H9 (cell line): ENCODE data around the gene NEUROD4. TPM values are rescaled to one million over a fixed set of nuclear protein-coding genes. Genes with fewer than 3 reads are reported as not detected.

Source experiments
- DNase-seq: peaks from one replicate; pipeline ENCODE4 v3.0.0-alpha.2; 2017
- H2AFZ ChIP-seq: one replicate; pipeline ENCODE4 v1.6.1; 2013; ENCODE audit warnings: mild to moderate bottlenecking, low read length, control low read depth, moderate library complexity
- H2AK5ac ChIP-seq: 2 replicates; pipeline ENCODE4 v1.6.1; 2013; ENCODE audit warnings: low read length, control low read depth, mixed read lengths; ENCODE audit not compliant: insufficient read length
- H2BK120ac ChIP-seq: one replicate; pipeline ENCODE4 v1.6.1; 2013; ENCODE audit warnings: low read depth, mild to moderate bottlenecking, low read length, control low read depth, inconsistent platforms; ENCODE audit not compliant: poor library complexity, severe bottlenecking
- H2BK12ac ChIP-seq: 2 replicates; pipeline ENCODE4 v1.6.1; 2013; ENCODE audit warnings: low read length, control low read depth, mixed read lengths, low read depth; ENCODE audit not compliant: insufficient read length
- H2BK15ac ChIP-seq: 2 replicates; pipeline ENCODE4 v1.6.1; 2013; ENCODE audit warnings: low read depth, low read length, control low read depth
- H2BK20ac ChIP-seq: one replicate; pipeline ENCODE4 v1.6.1; 2013; ENCODE audit warnings: low read depth, mild to moderate bottlenecking, low read length, control low read depth, inconsistent platforms; ENCODE audit not compliant: poor library complexity, severe bottlenecking
- H2BK5ac ChIP-seq: 2 replicates; pipeline ENCODE4 v1.6.1; 2013; ENCODE audit warnings: low read length, control low read depth, mixed read lengths; ENCODE audit not compliant: insufficient read length
- H3K14ac ChIP-seq: 2 replicates; pipeline ENCODE4 v1.6.1; 2013; ENCODE audit warnings: low read length, control low read depth; ENCODE audit not compliant: insufficient read depth
- H3K18ac ChIP-seq: 2 replicates; pipeline ENCODE4 v1.6.1; 2013; ENCODE audit warnings: low read depth, mild to moderate bottlenecking, mixed read lengths, low read length, control low read depth; ENCODE audit not compliant: insufficient read length
- H3K23ac ChIP-seq: 2 replicates; pipeline ENCODE4 v1.6.1; 2013; ENCODE audit warnings: low read length, control low read depth, mixed read lengths, low read depth; ENCODE audit not compliant: insufficient read length
- H3K23me2 ChIP-seq: 2 replicates; pipeline ENCODE4 v1.6.1; 2013; ENCODE audit warnings: low read depth, mild to moderate bottlenecking, mixed read lengths, low read length, control low read depth; ENCODE audit not compliant: insufficient read length, poor library complexity, severe bottlenecking
- H3K27ac ChIP-seq: 2 replicates; pipeline ENCODE4 v1.5.1; 2013; ENCODE audit warnings: low read length, control low read depth, mixed read lengths, low read depth; ENCODE audit not compliant: insufficient read length
- H3K27me3 ChIP-seq: 2 replicates; pipeline ENCODE4 v1.6.1; 2013; ENCODE audit warnings: low read length, control low read depth, inconsistent platforms; ENCODE audit not compliant: insufficient read depth
- H3K4ac ChIP-seq: 2 replicates; pipeline ENCODE4 v1.6.1; 2013; ENCODE audit warnings: low read depth, mild to moderate bottlenecking, control low read depth, inconsistent platforms, low read length, moderate library complexity
- H3K4me1 ChIP-seq: 2 replicates; pipeline ENCODE4 v1.6.1; 2013; ENCODE audit warnings: low read length, control low read depth, inconsistent platforms; ENCODE audit not compliant: insufficient read depth
- H3K4me2 ChIP-seq: 2 replicates; pipeline ENCODE4 v1.6.1; 2013; ENCODE audit warnings: low read length, control low read depth, mixed read lengths; ENCODE audit not compliant: insufficient read length, insufficient read depth
- H3K56ac ChIP-seq: 2 replicates; pipeline ENCODE4 v1.6.1; 2013; ENCODE audit warnings: low read depth, mild to moderate bottlenecking, mixed read lengths, low read length, control low read depth; ENCODE audit not compliant: insufficient read length
- H3K79me1 ChIP-seq: 2 replicates; pipeline ENCODE4 v1.6.1; 2013; ENCODE audit warnings: low read depth, mild to moderate bottlenecking, moderate library complexity, low read length, control low read depth, inconsistent platforms; ENCODE audit not compliant: insufficient read depth, poor library complexity, severe bottlenecking
- H3K79me2 ChIP-seq: 2 replicates; pipeline ENCODE4 v1.6.1; 2013; ENCODE audit warnings: low read length, control low read depth, inconsistent platforms; ENCODE audit not compliant: insufficient read depth
- H3K9ac ChIP-seq: 2 replicates; pipeline ENCODE4 v1.6.1; 2013; ENCODE audit warnings: low read length, control low read depth, mixed read lengths; ENCODE audit not compliant: insufficient read length; ENCODE audit errors: extremely low read depth
- H3K9me3 ChIP-seq: one replicate; pipeline ENCODE4 v1.6.1; 2013; ENCODE audit warnings: low read depth, low read length, inconsistent platforms; ENCODE audit not compliant: control insufficient read depth
- H3T11ph ChIP-seq: one replicate; pipeline ENCODE4 v1.6.1; 2013; ENCODE audit warnings: mild to moderate bottlenecking, low read length, control low read depth, inconsistent platforms
- H4K20me1 ChIP-seq: one replicate; pipeline ENCODE4 v1.6.1; 2013; ENCODE audit not compliant: control insufficient read depth, insufficient read length, insufficient read depth
- H4K5ac ChIP-seq: 2 replicates; pipeline ENCODE4 v1.6.1; 2013; ENCODE audit warnings: low read depth, mild to moderate bottlenecking, mixed read lengths, low read length, control low read depth; ENCODE audit not compliant: insufficient read length
- H4K8ac ChIP-seq: replicated peaks from 2 replicates; pipeline ENCODE4 v1.6.1; 2013; ENCODE audit warnings: low read length, control low read depth, mixed read lengths, low read depth; ENCODE audit not compliant: insufficient read length
- H4K91ac ChIP-seq: 2 replicates; pipeline ENCODE4 v1.6.1; 2013; ENCODE audit warnings: low read depth, mild to moderate bottlenecking, moderate library complexity, mixed read lengths, low read length, control low read depth; ENCODE audit not compliant: insufficient read length
- H3K27ac Mint-ChIP-seq, 3 experiments: 2 replicates in 2 of 3; 3 replicates in 1 of 3; pipeline ENCODE4 v1.8.0; 2020 to 2021; ENCODE audit warnings: mixed read lengths in 3 of 3, mild to moderate bottlenecking in 1 of 3, moderate library complexity in 1 of 3
- H3K27me3 Mint-ChIP-seq: 2 replicates; pipeline ENCODE4 v1.8.0; 2021; ENCODE audit warnings: low read depth, mild to moderate bottlenecking, moderate library complexity, mixed read lengths
- H3K36me3 Mint-ChIP-seq, 3 experiments: 2 replicates in 2 of 3; 3 replicates in 1 of 3; pipeline ENCODE4 v1.8.0; 2020 to 2021; ENCODE audit warnings: low read depth in 3 of 3, mixed read lengths in 3 of 3; ENCODE audit not compliant: insufficient read depth in 1 of 3
- H3K4me1 Mint-ChIP-seq, 2 experiments: 2 replicates each; pipeline ENCODE4 v1.8.0; 2020; ENCODE audit warnings: mixed read lengths in 2 of 2
- H3K4me3 Mint-ChIP-seq, 2 experiments: 2 replicates in 1 of 2; 3 replicates in 1 of 2; pipeline ENCODE4 v1.8.0; 2020 to 2021; ENCODE audit warnings: mild to moderate bottlenecking in 2 of 2, mixed read lengths in 2 of 2, moderate library complexity in 1 of 2
- H3K9me3 Mint-ChIP-seq, 2 experiments: 2 replicates in 1 of 2; 3 replicates in 1 of 2; pipeline ENCODE4 v1.8.0; 2020; ENCODE audit warnings: mild to moderate bottlenecking in 2 of 2, mixed read lengths in 2 of 2, moderate library complexity in 1 of 2
- WGBS: extraction: QIAGEN DNeasy Blood & Tissue Kit; methylation state at CpG from one replicate; pipeline ENCODE4 v1.1.7; 2013; ENCODE audit warnings: missing lambda C conversion rate, low lambda C conversion rate, mixed read lengths; ENCODE audit not compliant: insufficient read length; ENCODE audit errors: extremely low coverage; 5-methylcytosine and 5-hydroxymethylcytosine counted together
- total RNA-seq: library from RNA; stranded (reverse); gene quantifications from 2 replicates; pipeline ENCODE4 v1.2.1, GENCODE V29; 2021
- TF ChIP-seq, protein P1 (sequence below): fragments of 200-600 bp; sonication (generic); conservative IDR thresholded peaks from 3 replicates; pipeline ENCODE4 v1.8.0; 2021; ENCODE audit warnings: antibody characterized with exemption, mild to moderate bottlenecking

NEUROD4 gene
- total RNA-seq, 1 experiment from 2014 or later = not detected

DNA sequence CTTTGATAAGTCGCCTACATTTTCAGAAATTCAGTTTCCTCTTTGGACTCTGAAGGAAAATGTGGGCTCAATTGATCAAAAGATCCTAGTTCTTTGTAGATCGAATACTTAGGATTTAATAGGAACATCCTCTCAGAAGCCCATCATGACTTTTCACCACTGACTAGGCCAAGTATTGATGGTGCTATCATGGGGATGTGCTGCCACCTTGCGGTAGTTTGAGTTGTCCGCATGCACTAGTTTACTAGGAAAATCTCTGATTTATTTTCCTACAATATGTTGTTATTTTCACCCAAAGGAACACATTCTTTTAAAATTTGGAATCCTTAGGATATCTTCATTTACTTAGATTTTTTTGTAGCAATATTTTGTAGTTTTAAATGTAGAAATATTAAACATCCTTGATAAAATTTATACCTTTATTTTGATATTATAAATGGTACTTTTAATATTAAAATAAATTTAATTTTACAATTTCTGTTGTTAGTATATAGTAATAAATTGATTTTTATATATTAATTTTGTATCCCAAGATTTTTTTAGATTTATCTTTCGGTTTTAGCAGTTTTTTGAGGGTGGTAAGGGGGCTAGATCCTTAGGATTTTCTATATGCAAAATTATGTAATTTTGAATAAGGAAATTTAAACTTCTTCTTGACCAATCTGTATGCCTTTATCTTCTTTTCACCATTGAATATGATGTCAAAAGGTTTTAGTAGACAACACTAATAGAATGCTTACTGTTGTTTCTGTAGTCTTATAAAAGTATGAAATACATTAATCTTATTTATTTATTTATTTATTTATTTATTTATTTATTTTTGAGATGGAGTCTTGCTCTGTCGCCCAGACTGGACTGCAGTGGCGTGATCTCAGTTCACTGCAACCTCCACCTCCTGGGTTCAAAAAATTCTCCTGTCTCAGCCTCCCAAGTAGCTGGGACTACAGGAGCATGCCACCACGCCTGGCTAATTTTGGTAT lies 53.6 kb downstream of the NEUROD4 start:
- no peaks in the 10 kb centered on the region for H3K79me2 ChIP-seq
- Mint-ChIP-seq H3K4me3 (no peak overlapping the region), H3K36me3 (no peaks in the 10 kb centered on the region), H3K27ac (no peak overlapping the region), H3K9me3 (no peaks in the 10 kb centered on the region), H3K27me3 (0 out of 2 replicates have a peak, but pooled peaks cover 1% of the 10 kb centered on the region), H3K4me1 (no peaks in the 10 kb centered on the region; a peak in 3 of 4 replicates)
- no CpG with 5 or more reads among the region's 8 CpGs for WGBS
- H4K20me1 ChIP-seq = no peaks in the 10 kb centered on the region
- H3K18ac ChIP-seq = no peak overlapping the region
- H3K4me2 ChIP-seq = no peak overlapping the region
- no peak overlapping the region for H3K56ac ChIP-seq
- H3K9me3 ChIP-seq = no peaks in the 10 kb centered on the region
- H3K27me3 ChIP-seq = no peaks in the 10 kb centered on the region
- H3K79me1 ChIP-seq = no peaks in the 10 kb centered on the region
- no peak overlapping the region for H4K91ac ChIP-seq
- H2BK15ac ChIP-seq = no peak overlapping the region
- no peak overlapping the region for H3K23ac ChIP-seq
- H3K23me2 ChIP-seq = no peaks in the 10 kb centered on the region
- TF ChIP-seq, protein P1, sequence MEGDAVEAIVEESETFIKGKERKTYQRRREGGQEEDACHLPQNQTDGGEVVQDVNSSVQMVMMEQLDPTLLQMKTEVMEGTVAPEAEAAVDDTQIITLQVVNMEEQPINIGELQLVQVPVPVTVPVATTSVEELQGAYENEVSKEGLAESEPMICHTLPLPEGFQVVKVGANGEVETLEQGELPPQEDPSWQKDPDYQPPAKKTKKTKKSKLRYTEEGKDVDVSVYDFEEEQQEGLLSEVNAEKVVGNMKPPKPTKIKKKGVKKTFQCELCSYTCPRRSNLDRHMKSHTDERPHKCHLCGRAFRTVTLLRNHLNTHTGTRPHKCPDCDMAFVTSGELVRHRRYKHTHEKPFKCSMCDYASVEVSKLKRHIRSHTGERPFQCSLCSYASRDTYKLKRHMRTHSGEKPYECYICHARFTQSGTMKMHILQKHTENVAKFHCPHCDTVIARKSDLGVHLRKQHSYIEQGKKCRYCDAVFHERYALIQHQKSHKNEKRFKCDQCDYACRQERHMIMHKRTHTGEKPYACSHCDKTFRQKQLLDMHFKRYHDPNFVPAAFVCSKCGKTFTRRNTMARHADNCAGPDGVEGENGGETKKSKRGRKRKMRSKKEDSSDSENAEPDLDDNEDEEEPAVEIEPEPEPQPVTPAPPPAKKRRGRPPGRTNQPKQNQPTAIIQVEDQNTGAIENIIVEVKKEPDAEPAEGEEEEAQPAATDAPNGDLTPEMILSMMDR = peak; percentile 94
- no peak overlapping the region for H3T11ph ChIP-seq
- H3K14ac ChIP-seq = no peak overlapping the region
- H2BK12ac ChIP-seq = no peak overlapping the region
- H3K27ac ChIP-seq = no peak overlapping the region
- no peak overlapping the region for H2BK20ac ChIP-seq
- no peak overlapping the region for H4K8ac ChIP-seq
- DNase-seq = peak; percentile 74
- no peak overlapping the region for H2BK120ac ChIP-seq
- no peaks in the 10 kb centered on the region for H3K4me1 ChIP-seq
- H2BK5ac ChIP-seq = no peak overlapping the region
- no peak overlapping the region for H3K9ac ChIP-seq
- H2AK5ac ChIP-seq = no peak overlapping the region
- H2AFZ ChIP-seq = no peak overlapping the region
- H3K4ac ChIP-seq = no peak overlapping the region
- H4K5ac ChIP-seq = no peak overlapping the region
